ENCODE data around the gene ATG2B. TPM values are rescaled to one million over a fixed set of nuclear protein-coding genes. Genes with fewer than 3 reads are reported as not detected.

Gene ATG2B
- total and polyA plus RNA-seq, 10 of the 15 experiments (the other 5 are each of a cell fraction or from before 2014, with no cell fraction given): 0.84 to 15.4 (median 9.9) TPM

DNA sequence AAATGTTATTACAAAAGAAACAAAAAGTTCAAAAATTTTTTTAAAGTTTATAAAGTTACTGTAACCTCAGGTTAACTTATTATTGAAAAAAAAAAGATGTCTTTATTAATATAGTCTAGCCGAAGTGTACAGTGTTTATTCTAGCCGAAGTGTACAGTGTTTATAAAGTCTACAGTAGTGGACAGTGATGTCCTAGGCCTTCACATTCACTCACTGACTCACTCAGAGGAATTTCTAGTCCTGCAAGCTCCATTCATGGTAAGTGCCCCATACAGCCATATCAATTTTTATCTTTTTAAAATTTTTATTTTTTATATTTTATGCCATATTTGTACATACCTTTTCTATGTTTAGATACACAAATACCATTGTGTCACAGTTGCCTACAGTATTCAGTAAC, 10.4 kb downstream of the ATG2B start:
- WGBS (ENCODE audit: insufficient coverage, insufficient replicate concordance, low lambda C conversion rate, missing lambda C conversion rate): 100% methylated on average over 2 of the region's 2 CpGs
- Histone ChIP-seq H3K36me3 (ENCODE audit: control insufficient read depth in 2 of 2, insufficient read depth in 2 of 2, low read length in 1 of 2) (no peaks in the 10 kb centered on the region), H4K20me1 (ENCODE audit: control insufficient read depth, insufficient read depth) (no peaks in the 10 kb centered on the region), H3K4me1 (ENCODE audit: control insufficient read depth, insufficient read depth, low read length) (no peaks in the 10 kb centered on the region), H3K4me2 (ENCODE audit: control insufficient read depth, insufficient read depth) (no peak overlapping the region), H3K27me3 (replicated peaks in 1 of 2; ENCODE audit: control insufficient read depth in 2 of 2, insufficient read depth in 2 of 2, low read length in 1 of 2) (no peaks in the 10 kb centered on the region), H3K4me3 (no peak overlapping the region), H3K27ac (ENCODE audit: control insufficient read depth, insufficient read depth) (no peak overlapping the region), H3K79me2 (ENCODE audit: control insufficient read depth, insufficient read depth, low read length) (no peaks in the 10 kb centered on the region), H3K9ac (ENCODE audit: control insufficient read depth, insufficient read depth, low read length) (no peak overlapping the region), H3K9me3 (replicated peaks; ENCODE audit: control insufficient read depth, insufficient read depth, low read length) (no peaks in the 10 kb centered on the region), H2AFZ (ENCODE audit: control insufficient read depth, low read depth, low read length) (no peak overlapping the region)
- RAD21 ChIA-PET (ENCODE audit: unreplicated experiment): no interaction called here
- CTCF ChIA-PET: interaction anchor here (0.9 kb wide), 1 partner anchor 28 kb away, joined by 3 read pairs; no protein-coding TSS in a partner anchor
- ATAC-seq: no peak
- intact Hi-C loops (cut with micrococcal nuclease; ENCODE audit: unreplicated experiment) (no loop called here), in situ Hi-C loops (cut with MboI) (no loop called here)
- BruUV-seq (replicated peaks): no TSS peak
- TF ChIP-seq TARDBP (IDR thresholded peaks at IDR 0.05; ENCODE audit: borderline replicate concordance): no peak
- no peak for TF ChIP-seq PAX8 (IDR thresholded peaks at IDR 0.05)
- no peak for TF ChIP-seq ZNF274 (IDR thresholded peaks at IDR 0.05; ENCODE audit: insufficient read depth, insufficient read length)
- no peak for TF ChIP-seq CEBPB (IDR thresholded peaks at IDR 0.05; ENCODE audit: borderline replicate concordance in 1 of 2, low read depth in 2 of 2, low read length in 2 of 2)
- TF ChIP-seq, protein P1, sequence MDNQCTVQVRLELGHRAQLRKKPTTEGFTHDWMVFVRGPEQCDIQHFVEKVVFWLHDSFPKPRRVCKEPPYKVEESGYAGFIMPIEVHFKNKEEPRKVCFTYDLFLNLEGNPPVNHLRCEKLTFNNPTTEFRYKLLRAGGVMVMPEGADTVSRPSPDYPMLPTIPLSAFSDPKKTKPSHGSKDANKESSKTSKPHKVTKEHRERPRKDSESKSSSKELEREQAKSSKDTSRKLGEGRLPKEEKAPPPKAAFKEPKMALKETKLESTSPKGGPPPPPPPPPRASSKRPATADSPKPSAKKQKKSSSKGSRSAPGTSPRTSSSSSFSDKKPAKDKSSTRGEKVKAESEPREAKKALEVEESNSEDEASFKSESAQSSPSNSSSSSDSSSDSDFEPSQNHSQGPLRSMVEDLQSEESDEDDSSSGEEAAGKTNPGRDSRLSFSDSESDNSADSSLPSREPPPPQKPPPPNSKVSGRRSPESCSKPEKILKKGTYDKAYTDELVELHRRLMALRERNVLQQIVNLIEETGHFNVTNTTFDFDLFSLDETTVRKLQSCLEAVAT (IDR thresholded peaks at IDR 0.05): no peak
- TF ChIP-seq PML (IDR thresholded peaks at IDR 0.05; ENCODE audit: low read length): no peak
- no peak for TF ChIP-seq CHD2 (IDR thresholded peaks at IDR 0.05; ENCODE audit: borderline replicate concordance, low read depth, low read length)
- TF ChIP-seq EGR1 (IDR thresholded peaks at IDR 0.05; ENCODE audit: borderline replicate concordance in 1 of 2, low read depth in 2 of 2, low read length in 2 of 2): no peak
- TF ChIP-seq YBX1 (IDR thresholded peaks at IDR 0.05): no peak
- TF ChIP-seq CBX3 (IDR thresholded peaks at IDR 0.05; ENCODE audit: borderline replicate concordance, low read depth): no peak
- TF ChIP-seq, protein P2, sequence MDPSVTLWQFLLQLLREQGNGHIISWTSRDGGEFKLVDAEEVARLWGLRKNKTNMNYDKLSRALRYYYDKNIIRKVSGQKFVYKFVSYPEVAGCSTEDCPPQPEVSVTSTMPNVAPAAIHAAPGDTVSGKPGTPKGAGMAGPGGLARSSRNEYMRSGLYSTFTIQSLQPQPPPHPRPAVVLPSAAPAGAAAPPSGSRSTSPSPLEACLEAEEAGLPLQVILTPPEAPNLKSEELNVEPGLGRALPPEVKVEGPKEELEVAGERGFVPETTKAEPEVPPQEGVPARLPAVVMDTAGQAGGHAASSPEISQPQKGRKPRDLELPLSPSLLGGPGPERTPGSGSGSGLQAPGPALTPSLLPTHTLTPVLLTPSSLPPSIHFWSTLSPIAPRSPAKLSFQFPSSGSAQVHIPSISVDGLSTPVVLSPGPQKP (IDR thresholded peaks at IDR 0.05; ENCODE audit: low read depth, low read length): no peak
- TF ChIP-seq, protein P3, sequence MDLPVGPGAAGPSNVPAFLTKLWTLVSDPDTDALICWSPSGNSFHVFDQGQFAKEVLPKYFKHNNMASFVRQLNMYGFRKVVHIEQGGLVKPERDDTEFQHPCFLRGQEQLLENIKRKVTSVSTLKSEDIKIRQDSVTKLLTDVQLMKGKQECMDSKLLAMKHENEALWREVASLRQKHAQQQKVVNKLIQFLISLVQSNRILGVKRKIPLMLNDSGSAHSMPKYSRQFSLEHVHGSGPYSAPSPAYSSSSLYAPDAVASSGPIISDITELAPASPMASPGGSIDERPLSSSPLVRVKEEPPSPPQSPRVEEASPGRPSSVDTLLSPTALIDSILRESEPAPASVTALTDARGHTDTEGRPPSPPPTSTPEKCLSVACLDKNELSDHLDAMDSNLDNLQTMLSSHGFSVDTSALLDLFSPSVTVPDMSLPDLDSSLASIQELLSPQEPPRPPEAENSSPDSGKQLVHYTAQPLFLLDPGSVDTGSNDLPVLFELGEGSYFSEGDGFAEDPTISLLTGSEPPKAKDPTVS (IDR thresholded peaks at IDR 0.05; ENCODE audit: low read depth, low read length): no peak
- TF ChIP-seq TCF7 (IDR thresholded peaks at IDR 0.05; ENCODE audit: borderline replicate concordance): no peak
- no peak for TF ChIP-seq EP300 (IDR thresholded peaks at IDR 0.05; ENCODE audit: borderline replicate concordance in 1 of 2, control insufficient read depth in 1 of 2, low read depth in 2 of 2, low read length in 2 of 2)
- no peak for FAIRE-seq
- DNase-seq (ENCODE audit: low read depth, low spot score): no peak
- SMC1A ChIA-PET (ENCODE audit: uncharacterized antibody, unreplicated experiment): no interaction called here
- POLR2A ChIA-PET: no interaction called here
